ENCODE data around the gene ADAMTS16.
"Not testable (repeated sequence)": the region's sequence is repeated elsewhere in the genome, so short reads cannot be mapped to it uniquely, and the experiment has no call there.

Gene ADAMTS16

GRCh38 chr5:5139777-5140478 is at the start of gene ADAMTS16:
ADAMTS16 (plus strand) TSS chr5:5140330; CDS start chr5:5140468, 138 bp downstream.
- no peak for DNase-seq

- DNase-seq, result no peak
Measured at GRCh38 chr5:5092149-5092548, 48.0 kb upstream of the ADAMTS16 start.

DNA sequence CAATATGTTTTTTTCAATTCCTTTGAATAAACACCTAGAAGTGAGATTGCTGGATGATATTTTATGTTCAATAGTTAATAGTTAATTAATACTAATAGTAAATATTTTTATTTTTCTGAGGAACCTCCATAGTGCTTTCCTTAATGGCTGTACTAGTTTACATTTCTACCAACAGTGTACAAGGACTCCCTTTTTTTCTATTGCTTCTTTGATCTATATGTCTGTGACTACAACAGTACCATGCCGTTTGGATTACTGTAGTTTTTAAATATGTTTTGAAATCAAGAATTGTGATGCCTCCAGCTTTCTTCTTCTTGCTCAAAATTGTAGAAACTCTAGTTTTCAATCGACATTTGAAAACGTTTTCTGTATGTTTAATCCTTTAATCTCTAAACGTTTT is 39.5 kb upstream of the ADAMTS16 start:
- no peak for DNase-seq

DNA sequence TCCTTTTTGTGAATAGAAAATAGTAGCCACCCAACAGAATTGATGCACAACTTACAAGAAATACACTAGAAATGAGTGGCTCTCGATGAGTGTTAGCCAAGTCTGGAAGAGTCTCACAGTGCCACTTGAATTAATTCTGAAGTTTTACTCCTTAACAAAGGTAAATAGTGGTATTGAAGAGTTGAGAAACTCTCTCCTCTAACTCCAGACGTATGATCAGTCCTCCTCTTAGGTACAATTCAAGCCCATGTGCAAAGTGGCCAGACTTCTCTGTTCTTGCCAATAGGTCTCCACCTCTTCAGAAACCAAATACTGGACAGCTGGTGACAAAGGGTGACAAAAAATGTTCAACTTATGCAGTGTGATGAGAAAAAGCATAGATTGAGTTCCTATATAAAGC is 38.5 kb upstream of the ADAMTS16 start:
- DNase-seq, result no peak

GRCh38 chr5:5103245-5103644 is 36.9 kb upstream of the ADAMTS16 start:
- DNase-seq, result no peak

DNA sequence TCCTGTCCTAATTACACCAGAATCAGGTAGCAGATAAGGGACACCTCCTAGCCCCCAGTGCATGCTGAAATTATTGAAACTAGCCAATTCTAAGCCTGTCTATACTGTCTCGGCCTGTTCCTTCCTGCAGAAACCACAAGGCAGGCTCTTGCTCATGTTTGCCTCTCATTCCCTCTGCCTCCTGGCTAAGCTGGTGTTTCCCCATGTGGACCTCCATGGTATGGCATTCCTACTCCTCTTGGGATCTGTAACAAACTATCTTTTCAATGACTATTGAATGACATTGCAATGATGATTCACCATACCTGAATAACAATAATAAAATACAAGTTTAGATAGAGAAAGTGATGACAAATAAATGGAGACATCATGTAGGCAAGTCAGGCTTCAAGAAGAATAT is 35.6 kb upstream of the ADAMTS16 start:
- no peak for DNase-seq

DNA sequence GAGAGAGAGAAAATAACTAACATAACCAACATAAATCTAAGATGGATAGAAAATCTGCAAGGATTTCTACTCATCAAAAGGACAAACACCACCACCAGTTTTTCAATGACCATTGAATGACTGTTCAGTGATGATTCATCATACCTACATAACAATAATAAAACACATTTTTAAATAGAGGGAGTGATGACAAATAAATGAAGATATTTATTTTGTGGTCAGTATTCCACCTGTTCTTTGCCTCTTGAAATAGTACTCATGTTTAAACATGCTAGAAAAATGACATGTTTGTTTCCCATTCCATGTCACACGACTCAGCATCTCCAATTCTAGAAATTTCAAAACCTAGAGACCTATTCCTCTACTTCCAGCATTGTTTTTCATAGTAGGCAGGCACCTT is 34.6 kb upstream of the ADAMTS16 start:
- no peak for DNase-seq

DNA sequence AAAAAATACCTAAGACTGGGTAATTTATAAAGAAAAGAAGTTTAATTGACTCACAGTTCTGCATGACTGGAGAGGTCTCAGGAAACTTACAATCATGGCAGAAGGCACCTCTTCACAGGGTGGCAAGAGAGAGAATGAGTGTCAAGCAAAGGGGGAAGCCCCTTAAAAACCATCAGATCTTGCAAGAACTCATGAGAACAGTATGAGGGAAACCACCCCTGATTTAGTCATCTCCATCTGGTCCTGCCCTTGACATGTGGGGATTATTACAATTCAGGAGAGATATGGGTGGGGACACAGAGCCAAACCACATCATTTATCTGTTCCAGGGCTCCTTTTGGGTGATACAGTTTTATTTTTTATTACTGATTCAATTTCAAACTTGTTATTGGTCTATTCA is 23.2 kb upstream of the ADAMTS16 start:
- no peak for DNase-seq

- no peak for DNase-seq
Measured at GRCh38 chr5:5122776-5123175, 17.4 kb upstream of the ADAMTS16 start.

DNA sequence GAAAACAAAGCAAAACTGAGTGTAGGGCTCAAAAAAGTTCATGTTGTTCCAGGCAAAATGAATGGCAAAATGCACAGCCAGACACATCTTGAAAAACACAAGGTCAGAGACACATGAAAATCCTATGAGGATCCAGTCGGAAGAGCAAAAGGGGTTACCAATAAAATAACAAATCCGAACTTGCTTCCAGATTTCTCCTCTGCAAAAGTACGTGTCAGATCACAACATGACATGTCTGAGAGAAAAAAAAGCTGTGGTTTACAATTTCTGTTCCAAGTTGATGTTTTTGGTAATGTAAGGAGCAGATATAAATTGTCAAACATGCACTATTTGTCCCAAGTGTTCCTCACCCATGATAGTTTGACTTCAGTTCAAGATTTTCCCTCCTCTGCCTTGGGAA is 15.9 kb upstream of the ADAMTS16 start:
- DNase-seq, result no peak

DNA sequence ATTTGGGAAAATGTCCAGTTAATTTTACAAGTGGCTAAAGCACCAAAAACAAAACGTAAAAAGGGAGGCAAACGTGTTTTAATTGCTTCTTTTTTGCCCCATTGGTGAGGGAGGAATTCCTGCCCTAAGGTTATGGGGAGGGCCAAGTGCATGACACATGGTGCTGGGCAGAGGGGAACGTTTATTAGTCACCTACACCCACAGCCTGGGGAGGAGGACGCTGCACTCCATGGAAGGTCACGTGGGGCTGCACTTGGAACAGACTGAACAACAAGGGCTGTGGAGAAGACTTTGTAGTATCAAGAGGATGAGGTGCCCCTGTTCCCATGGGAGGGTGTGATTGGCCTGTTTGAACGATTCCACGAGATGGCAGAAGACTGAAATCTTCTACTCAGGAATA is 13.7 kb upstream of the ADAMTS16 start:
- DNase-seq, result no peak

DNA sequence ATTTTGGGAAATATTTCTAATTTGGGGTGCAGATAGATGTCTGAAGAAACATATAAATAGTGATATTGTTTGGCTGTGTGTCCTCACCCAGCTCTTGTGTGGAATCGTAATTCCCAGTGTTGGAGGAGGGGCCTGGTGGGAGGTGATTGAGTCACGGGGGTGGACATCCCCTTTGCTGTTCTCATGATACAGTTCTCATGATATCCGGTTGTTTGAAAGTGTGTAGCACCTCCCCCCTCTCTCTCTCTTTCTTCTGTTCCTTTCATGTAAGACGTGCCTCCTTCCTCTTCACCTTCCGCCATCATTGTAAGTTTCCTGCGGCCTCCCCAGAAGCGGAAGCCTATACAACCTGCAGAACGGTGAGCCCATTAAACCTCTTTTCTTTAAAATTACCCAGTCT is 11.4 kb upstream of the ADAMTS16 start:
- no peak for DNase-seq

GRCh38 chr5:5132234-5132633 is 7.9 kb upstream of the ADAMTS16 start:
- DNase-seq, result no peak

DNA sequence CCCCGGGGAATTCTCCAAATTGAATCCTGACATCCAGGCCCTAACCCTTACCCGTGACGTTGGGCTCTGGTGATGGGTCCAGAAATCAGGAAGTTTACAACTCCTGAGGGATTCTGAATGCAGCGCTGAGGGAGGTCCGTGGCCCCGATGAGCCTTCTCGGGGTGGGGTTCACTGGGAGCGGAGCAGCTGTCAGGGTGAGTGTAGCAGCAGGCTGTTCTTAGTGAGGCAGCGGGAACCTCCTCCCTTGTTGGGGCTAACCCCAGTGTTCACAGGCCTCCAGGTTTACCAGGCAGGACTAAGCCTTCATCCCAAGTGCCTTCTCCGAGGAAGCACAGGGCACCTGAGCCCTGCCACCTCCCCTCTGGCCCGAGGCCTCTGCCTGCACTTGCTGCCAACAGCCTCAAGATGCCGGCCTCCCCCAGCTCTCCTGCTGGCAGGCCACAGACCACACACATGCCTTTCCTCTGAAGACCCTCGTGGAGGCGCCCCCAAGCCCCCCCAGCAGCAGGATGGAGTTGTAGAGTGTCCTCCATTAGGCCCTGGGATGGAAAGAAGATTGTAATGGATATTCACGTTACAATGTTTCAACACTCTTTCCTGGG is 7.3 kb upstream of the ADAMTS16 start:
- DNase-seq, result no peak

- no peak for DNase-seq
Measured at GRCh38 chr5:5134107-5134506, 6.0 kb upstream of the ADAMTS16 start.

GRCh38 chr5:5135957-5136676 is 4.0 kb upstream of the ADAMTS16 start:
- no peak for DNase-seq

DNA sequence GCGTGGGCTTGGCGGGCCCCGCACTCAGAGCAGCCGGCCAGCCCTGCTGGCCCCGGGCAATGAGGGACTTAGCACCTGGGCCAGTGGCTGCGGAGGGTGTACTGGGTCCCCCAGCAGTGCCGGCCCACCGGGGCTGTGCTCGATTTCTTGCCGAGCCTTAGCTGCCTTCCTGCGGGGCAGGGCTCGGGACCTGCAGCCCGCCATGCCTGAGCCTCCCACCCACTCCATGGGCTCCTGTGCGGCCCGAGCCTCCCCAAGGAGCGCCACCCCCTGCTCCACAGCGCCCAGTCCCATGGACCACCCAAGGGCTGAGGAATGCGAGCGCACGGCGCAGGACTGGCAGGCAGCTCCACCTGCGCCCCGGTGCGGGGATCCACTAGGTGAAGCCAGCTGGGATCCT is 2.3 kb upstream of the ADAMTS16 start:
- not testable (repeated sequence) for DNase-seq

- DNase-seq, result no peak
Measured at GRCh38 chr5:5139336-5139776, 774 bp upstream of the ADAMTS16 start.

GRCh38 chr5:5140479-5141338 is 579 bp downstream of the ADAMTS16 start:
- DNase-seq, result no peak

DNA sequence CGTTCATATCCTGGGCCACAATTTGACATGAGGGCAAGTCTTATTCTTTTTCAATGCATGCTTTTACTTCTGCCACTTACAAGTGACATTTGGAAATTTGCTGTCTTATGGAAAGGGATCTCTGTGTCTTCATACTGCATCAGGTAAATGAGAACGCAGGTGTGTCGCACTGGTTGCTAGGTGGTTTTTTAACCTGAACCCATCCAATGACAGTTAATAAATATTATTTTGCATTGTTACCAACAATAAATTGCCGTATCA is 1.1 kb downstream of the ADAMTS16 start:
- no peak for DNase-seq

DNA sequence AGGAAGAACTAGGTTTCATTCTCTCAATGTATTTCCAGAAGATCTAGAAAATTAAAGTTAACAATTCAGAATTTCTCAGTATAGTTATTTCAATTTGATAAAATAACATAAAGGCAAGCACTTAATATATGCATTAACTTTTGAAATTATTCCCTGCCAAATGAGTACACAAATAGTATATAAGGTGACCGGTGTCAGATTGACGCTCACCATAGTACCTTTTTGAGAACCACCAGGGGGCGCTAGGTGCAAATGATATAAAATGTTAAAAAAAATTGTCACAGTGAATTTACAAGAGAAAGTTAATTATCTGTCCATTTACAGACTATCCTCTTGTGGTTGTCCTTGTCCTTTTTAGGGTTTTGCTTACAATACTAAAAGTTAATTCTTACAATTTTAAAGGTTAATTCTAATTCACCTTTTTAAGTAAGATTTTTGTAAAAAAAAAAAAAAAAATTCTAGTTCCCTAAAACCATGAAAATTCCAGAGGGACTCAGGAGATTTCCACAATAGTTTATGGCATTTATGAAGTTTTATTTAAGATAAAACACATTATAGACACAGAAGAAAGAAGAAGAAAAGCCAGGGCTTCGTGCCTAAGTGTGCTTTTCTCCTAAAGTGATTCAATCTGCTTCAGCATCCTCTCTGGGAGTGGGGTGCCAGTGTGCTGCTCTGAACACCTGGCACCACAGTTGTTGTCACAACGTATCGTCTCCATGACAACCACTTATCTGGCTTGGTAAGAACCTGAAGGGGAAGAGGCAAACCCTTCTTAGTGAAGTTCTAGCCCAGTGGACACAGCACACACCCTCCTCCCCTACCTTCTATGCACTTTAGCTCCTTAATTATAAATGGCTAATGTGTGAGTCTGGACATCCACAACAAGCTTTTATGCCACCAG is 1.7 kb downstream of the ADAMTS16 start:
- peak; percentile 33 to 37 for DNase-seq

DNA sequence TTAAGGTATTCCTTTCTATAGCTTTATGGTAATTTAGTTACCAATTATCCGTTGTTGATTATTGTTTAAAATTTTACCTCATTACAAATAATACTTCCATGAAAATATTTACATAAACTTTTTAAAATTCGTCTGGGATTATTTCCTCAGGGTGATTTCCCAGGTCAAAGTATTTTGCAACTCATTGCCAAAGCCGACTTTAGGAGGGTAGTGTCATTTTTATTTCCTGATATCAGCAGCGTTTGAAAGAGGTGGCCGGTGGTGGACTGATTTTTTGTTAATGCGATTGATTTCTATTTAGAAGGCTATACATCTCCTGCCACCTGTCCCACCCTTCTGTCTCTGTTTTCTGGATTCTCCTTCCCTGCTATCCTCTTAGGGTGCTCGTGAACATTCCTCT is 4.3 kb downstream of the ADAMTS16 start:
- no peak for DNase-seq
